ENCODE results near the gene NTRK1.
A peak's percentile ranks its signal among the peaks of the same experiment; 100 is the strongest.

NTRK1 gene

DNA sequence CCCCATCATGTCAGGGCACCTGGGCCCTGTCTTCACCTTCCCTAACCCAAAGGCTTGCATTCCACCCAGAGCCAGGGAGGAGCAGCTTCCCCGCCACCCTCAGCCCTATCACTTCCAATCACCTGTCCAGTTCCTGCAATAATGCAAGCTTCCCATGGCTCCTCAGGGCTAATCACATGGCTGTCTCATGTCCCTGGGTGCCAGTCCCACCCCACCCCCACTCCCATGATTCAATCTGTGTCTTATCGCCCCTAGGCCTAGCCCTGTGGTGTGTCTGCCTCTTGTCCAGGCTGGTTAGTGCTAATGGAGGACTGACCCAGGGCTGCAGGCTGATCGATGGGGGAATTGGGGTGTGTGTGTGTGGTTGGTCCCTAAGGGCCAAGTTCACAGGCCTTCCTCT lies 21.9 kb downstream of the NTRK1 start:
- no peak for DNase-seq

DNA sequence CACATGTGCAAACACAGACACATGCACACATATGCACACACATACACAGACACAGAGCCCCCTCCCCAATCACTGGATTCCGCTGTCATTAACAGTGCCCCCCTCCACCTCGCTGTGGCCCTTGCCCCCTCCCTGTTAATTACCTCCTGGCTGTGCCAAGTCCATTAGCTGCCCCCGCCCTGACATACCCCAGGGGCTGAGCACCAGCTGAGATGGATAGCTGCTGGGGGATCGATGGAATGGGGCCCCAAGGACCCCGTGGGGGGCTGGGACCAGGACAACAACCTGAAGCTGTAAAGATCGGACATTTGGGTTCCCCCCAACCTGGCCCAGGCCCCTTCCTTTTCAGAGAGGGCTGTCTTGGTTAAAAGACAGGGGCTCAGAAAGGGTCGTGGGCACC lies 23.3 kb downstream of the NTRK1 start:
- no peak for DNase-seq

DNA sequence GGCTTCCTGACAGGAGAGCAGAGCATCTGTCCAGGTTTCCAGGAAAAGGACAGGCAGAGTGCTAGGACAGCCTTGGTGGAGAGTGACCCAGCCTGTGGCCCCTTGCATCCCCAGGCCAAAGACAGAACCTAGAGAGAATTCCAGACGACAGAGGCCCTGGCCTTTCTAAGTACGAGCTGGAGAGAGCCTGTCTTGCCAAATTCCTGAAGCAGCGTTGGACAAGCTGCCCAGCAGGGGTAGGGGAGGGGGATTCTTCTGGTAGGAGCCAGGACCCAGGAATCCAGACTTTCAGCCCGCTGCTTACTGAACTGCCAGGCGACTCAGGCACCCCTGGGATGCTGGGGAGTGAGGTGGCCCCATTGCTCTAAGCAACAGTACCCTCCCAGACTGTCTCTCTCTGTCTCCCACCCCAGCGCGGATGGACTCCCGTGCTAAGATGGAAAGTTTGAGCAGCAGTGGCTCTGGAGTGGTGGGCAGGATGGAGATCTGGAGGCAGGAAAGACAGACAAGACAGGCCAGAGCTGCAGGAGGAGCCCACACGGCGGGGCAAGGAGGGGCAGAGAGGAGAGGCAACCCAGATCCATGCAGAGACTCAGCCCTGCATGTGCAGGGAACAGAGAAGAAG lies 24.0 kb downstream of the NTRK1 start:
- DNase-seq: no peak

DNA sequence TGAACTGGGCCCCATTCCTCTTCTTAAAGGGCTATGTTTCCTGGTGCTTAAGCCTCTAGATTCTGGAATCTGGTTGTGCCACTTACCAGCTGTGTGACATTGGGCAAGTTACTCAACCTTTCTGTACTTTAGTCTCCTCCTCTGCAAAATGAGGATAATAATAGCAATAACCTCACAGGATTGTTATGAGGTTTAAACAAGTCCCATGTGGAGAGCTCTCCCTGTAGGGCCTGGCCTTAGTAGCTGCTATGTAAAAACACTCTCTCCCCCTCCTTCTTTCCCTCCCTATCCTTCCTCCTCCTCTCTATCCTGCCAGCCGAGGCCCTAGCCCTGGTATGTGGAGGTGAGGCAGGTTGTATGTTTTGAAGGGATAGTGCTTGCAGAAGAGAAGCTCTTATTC lies 24.6 kb downstream of the NTRK1 start:
- DNase-seq: no peak

DNA sequence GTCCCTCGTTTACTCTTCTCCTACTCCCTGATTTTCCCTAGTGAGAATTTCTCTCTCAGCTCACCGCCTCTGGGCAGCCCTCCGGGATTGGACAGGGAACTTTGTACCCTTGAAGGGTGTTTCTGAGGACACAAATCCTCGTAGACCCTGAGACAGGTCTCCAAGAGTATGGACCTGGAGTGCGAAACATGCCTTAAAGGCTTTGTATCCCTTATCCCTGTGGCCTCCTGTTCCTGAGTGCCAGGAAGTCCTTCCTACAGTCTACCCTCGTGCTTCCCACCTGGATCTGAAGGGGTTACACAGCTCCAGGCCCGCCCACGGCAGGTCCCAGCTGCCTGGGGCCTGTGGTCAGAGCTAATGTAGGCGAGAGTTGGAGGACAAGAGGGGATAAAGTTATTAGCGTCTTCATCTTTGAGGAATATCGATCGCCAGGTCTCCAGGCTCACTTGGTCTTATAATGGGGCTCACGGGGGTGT lies 25.3 kb downstream of the NTRK1 start:
- no peak for DNase-seq

DNA sequence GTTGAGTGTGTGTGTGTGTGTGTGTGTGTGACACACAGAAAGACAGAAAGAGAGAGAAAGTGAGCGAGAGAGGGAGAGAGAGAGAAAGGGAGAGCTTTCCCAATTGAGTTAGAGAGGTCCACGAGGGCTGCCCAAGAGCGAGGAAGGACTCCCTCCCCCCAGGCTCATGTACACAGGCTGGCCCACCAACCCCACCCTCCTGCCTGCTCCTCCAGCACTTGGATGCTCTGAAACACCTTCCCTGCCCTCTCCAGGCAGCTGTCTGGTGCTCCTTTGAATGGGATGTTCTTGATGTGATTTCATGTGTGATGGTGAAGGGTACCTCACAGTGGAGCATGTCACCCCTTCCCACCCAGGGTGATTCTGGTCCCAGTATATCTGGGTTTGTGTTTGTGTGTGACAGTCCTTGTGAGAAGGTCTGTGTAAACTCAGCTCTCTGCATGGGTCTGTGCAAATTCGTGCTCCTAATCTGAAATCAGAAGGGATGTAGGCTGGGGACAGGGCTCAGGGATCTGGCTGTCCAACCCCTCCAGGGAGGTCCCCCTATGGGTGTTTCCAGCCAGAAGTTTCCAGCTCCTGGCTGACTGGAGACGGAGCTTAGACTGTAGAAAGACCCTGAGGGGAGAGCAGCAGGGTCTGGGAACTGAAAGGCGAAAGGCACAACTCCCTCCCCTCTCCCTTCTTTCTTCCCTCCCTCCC lies 26.1 kb downstream of the NTRK1 start:
- no peak for DNase-seq

DNA sequence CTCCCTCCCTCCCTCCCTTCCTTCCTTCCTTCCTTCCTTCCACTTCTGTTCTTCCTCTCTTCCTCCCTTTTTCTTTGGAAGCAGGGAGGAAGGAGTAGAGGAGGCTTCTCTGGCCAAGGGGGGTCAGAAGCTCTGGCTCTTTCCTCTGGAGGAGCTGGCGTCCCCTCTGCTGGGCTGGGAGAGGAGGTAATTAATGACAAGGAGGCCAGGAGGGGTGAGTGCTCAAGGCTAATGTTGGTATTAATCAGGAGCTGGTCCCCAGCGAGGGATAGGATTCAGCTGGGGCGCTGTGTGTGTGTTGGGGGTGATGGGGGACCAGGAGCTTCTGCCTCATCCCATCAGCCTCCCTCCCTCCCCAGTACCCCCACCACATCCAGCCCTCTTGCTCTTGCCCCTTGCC lies 26.7 kb downstream of the NTRK1 start:
- DNase-seq: no peak

DNA sequence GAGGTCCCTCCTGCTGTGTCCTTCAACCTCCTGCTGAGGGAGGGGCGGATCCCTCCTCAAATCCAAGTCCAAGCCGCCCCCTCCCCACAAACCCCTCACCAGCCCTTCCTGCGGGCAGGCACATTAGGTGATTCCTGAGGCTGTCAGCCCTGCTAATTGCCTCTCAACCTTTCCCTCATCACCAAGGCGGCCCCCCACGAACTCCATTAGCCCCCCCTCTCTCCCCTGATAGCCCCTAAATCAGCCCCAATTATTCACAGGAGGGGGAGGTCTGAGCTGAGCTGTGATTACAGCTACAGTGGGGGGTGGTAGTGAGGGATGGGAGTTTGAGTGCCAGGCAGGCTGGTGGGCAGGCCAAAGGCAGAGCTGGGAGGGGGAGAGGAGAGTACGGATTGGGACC lies 27.1 kb downstream of the NTRK1 start:
- DNase-seq: no peak

DNA sequence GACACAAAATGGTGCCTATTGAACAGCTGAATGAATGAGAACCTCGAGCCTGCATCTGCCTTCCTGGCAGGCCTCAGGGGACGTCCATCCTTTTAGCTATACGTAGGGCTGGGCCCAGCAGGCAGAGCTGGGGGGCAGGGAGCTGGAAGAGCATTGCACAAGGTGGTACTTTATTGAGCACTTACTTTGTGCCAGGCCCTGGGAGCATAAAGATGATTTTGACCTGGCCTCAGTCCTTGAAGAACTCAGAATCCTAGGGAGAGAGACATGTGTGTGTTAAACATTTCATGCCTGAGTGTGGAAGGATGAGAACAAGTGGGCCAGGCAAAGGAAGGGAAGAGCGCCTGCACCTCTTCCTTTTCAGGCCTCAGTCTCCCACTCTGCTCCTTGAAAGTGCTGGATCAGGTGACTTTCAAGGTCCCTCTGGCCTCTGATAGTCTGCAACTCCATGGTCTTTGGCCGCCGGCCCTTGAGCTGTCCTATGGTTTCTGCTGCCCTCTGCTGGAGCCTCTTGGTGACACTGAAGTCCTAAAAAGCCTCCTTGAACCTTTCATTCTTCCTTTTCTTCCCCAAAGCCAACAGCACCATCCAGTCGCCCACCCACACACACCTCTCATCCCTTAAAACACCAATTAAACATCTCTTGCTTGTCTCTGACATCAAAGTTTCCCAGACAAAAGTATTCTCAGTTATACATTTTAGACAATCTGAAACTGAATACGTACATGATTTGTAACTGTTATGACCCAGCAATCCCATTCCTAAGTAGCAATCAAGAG lies 29.3 kb downstream of the NTRK1 start:
- peak; percentile 64 for DNase-seq

DNA sequence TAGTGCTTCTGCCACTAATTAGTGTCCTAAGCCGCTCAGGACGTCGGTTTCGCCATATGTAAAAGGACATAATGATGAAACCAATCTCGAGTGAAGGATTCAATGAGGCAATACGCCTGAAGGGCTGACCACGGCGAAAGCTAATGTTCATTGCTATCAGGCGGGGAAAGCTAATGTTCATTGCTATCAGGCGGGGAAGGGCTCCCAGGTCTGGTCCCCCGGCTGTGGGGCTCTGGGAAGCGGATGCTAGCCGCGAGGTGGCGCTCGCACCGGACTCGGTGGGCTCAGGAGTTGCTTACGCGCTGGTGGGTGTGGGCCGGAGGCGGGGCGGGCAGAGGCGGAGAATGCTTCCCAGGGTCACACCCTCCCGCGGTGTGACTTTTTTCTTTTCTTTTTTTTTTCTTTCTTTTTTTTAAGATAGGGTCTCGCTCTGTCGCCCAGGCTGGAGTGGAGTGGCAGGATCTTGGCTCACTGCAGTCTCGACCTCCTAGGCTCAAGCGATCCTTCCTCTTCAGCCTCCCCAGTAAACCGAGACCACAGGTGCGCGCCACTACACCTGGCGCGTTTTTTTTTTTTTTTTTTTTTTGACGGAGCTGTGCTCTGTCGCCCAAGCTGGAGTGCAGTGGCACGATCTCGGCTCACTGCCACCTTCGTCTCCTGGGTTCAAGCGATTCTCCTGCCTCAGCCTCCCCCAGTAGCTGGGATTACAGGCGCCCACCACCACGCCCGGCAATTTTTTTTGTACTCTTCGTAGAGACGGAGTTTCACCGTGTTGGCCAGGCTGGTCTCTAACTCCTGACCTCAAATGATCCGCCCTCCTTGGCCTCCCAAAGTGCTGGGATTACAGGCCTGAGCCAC lies 31.8 kb downstream of the NTRK1 start:
- peak; percentile 88 for DNase-seq

DNA sequence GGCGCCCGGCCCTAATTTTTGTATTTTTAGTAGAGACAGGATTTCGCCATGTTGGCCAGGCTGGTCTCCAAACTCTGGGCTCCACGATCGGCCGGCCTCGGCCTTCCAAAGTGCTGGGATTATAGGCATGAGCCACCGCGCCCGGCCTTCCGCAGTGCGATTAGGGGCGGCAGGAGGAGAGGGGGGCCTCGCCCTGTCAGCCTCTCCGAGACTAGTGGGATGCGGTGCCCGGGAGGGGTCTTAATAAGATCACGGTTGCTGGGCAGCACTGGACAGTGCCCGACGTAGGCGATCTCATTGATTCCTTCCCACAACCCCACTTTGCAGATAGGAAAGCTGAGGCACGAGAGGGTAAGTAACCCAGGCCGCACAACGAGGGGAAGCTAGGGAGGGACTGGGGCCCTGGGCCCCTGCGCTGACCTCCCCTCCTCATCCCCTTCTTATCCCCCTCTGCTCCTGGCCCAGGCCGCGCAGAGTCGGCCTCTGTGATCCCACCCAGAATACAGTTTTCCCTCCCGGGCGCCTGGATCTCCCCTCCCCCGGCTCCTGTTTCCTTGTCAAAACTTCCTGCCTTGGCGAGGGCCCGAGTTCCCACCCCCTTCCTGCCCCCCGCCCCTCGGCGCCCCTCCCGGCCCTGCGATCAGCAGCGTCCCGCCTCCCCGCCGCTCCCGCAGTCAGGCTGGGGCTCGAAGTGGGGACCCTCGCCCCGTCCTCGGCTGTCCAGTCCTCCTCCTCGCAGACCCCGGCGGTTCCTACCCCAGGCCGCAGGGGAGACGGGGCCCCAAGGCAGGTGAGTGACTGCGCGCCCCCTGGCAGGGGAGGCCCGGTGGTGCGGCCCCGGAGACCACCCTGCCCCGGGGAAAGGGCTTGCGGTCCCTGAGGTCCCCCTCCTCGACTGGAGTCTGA lies 32.6 kb downstream of the NTRK1 start, which contains the start of gene PEAR1:
PEAR1 (plus strand) TSS at position 671 of the 906 bp plus-strand sequence. CDS start 10,209 bp downstream, outside the sequence.
- peak; percentile 72 for DNase-seq

DNA sequence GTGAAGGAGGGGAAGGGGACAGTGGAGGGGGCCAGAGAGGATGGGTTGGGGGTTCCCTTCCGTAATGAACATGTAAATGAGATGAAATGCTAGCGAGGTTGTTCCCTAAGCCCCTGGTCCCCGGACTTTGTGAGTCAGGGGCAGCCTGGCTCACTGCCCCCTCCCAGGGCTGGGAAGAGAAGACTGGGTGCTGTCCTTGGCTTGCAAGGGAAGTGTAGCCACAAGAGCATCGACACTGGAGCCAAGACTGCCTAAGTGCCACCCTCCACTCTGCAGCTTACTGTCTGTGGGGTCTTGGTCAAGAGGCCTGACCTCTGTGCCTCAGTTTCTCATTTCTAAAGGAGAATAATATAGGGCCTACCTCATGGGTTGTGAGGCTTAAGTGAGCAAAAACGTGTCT lies 33.3 kb downstream of the NTRK1 start:
- DNase-seq: no peak

DNA sequence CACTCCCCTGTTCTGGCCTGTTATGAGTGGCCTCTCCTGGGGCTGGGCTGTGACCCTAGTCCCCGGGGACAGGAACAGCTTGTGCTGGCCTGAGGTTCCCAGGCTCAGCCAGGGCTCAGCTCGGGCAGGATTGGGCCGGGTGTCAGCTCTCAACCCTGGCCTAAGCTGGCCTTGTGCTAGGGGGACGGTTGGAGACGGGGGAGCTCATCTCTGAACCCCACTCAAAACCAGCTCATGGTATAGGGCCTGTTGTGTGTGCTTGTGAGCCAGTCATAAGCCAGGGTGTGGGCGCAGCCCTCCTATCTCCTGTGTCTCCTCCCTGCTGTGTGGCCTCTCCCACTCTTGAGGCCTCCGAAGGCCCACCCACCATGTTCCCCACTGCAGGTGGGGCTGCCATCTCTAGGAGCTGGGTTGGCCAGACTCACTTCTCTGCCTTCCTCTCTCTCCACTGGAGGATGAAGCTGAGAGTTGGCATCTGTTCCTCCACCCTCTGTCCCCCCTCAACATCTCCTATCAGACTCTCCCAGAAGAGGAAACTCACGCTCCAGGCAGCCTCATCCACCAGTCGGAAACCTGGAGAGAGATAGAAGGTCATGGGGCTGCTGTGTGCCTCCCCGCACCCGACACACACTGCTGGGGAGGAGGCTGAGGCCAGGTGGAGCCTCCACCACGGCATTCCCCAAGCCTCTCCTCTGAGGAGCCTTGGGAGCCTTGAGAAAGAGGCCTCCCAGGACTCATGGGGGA lies 34.2 kb downstream of the NTRK1 start:
- peak; percentile 53 for DNase-seq

DNA sequence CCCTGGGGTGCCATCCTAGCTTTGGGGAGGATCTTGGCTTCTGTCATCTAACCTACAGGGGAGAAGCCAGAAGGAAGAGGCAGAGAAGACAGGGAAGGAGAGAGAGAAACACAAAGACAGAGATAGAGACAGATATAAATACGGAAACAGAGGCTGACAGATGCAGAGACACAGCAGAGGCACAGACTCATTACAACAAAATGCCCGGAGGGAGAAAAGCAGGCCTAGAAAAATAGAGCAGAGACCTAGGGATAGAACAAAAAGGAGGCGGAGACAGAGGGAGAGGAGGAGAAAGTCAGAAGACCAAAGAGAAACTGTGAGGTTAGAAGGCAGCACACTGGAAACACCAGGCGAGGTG lies 34.8 kb downstream of the NTRK1 start:
- no peak for DNase-seq

DNA sequence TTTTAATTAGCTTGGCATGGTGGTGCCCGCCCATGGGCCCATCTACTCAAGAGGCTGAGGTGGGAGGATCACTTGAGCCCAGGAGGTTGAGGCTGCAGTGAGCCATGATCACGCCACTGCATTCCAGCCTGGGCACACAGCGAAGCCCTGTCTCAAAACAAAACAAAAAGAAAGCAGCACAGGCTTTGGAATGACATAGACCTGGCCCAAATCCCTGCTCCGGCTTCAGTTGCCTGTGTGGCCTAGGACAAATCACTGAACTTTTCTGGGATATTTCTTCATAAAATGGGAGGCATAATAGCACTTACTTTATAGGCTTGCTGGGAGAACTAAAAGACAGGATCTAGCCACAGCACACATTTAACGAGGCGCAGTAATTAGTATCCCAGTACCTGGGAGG lies 35.3 kb downstream of the NTRK1 start:
- no peak for DNase-seq

DNA sequence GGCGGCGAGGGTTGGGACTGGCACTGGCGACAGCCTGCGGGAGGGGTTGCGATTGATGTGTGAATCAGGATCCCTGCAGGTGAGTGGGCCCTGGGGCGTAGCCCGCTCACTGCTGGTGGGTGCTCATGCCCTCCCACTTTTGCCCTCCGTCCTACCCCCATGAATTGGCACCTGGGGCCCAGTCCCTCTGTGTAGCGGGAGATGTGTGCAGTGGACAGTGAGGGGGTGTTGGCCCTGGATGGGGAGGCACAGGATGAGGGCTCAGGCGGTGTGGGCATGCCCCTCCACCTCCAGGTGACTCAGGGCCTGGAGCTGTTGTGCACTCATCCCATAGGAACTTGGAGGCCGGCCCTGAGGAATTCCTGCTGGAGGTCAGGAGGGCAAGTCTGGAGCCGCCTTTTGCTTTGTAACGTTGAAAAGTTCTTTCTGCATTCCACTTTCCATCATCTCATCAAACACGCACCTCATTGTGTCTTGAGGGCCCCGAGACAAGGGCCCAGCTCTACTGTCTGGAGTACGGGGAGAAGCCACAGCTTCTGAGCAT lies 35.9 kb downstream of the NTRK1 start:
- peak; percentile 96 for DNase-seq

DNA sequence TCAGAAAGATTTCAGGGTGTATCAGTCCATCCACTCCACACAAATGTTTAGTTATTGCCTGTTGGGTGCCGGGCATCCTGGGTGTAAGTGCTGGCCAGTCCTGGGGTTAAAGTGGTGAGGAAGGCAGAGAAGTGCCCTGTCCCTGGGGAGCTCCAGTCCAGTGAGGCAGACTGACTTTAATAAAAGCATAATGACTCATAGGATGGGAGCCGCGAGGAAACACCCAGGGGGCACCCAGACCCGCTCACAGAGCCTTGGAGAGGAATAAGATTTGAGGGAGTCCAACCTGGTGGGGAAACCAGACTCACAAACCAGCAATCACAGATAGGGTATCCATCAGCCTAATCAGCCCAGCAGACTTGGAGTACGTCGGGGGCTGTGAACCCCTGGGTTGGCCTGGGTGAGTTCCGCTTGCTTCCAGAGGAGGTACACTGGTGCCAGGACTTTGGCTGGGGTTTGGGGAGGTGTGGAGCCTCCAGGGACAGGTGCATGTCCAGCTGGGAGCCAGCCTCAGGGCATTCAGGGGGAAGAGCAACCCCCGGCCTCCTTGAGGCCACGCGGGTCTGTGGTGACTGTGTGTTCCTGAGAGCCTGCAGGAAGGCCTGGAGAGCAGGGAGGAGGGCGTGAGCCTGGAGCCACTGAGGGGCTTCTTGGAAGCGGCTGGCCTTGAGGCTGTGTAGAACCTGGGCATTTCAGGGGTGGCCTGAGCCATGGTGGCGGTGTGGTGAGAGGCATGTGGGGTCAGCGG lies 36.6 kb downstream of the NTRK1 start:
- DNase-seq: peak; percentile 65

DNA sequence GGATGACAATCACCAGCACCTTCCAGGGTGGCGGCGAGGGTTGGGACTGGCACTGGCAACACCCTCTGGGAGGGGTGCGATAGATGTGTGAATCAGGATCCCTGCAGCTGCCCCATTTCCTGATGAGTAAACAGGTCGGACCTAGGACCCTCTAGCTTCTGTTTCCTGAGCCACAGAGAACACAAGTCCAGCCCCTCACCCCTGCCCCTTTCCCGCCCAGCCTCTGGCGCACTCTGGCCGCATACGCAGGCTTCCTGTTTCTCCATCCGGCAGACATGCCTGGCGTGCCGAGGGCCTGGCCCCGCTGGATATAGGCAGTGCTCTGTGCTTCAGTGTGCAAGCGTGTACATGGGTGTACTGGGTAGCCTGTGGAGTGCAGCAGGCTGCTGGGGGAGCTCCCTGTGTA lies 37.5 kb downstream of the NTRK1 start:
- peak; percentile 62 for DNase-seq

DNA sequence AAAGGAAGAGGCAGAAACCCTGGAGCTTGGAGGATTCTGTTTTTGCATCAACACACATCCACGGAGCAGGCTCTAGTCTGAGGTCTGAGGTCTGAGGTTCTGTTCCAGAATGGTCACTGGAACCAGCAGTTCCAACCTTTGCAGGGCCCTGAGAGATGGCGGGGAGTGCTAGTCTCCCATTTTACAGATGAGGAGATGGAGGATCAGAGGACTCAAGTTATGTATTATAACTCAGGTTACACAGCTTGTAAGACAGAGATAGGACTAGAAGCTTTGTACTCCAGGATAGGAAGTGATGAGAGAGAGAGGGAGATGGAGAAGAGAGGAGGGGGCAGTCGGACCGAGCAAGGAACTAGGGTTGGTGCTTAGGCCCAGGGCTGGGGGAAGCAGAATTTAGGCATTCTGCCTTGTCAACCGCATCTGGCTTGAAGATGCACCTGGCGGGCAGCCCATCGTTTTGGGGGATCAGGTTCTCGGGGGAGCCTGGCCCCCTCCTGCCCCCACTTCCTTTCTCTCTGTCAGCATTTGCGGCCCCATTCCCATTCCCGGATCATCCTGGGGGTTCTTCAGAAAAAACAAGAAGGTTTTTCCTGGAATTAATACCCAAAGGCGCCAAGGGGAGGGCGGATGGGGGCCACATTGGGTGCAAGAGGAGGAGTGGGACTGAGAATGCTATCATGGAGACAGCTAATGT lies 38.5 kb downstream of the NTRK1 start:
- DNase-seq: no peak
